CD4-positive, alpha-beta T cell treated with Interleukin-6 for 4 hours (primary cell): ENCODE data around the gene SIM2.

ENCODE experiments used
- DNase-seq: peaks from one replicate; pipeline ENCODE4 v3.0.0-alpha.2; 2020; ENCODE audit warnings: mixed read lengths

Gene SIM2

GRCh38 chr21:36769051-36769839 lies 70.3 kb downstream of the SIM2 start:
- DNase-seq = no peak

GRCh38 chr21:36773117-36773516 lies 74.2 kb downstream of the SIM2 start:
- DNase-seq = no peak

DNA sequence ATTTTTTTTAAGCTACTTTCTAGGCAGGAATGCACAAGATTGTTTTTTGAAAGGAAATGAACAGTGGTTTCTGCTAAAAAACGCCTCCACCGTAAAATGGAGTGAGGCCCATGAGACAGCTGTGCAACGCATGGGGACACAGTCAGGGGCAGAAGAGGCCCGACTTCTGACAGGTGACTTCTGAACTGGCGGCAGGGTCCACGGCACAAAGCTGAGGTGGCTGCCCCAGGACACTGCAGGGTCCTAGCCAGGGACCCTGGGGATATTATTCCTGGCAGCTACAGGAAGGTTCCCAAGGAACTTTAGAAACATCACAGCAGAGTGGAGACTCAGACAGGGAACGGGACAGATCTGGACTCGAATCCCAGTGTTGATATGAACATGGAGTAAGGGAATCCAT lies 75.1 kb downstream of the SIM2 start:
- no peak for DNase-seq

GRCh38 chr21:36776981-36777617 lies 78.2 kb downstream of the SIM2 start:
- DNase-seq = no peak

DNA sequence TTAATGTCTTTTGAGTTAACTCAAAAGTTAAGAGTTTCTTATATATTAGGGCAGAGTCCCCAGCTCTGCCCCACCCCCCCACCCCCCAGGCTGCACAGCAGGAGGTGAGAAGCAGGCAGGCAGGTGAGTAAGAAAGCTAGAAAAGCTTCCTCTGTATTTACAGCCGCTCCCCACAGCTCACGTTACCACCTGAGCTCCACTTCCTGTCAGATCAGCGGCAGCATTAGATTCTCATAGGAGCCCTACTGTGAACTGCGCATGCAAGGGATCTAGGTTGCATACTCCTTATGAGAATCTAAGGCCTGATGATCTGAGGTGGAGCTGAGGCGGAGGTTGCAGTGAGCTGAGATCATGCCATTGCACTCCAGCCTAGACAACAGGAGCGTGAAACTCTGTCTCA lies 81.9 kb downstream of the SIM2 start:
- DNase-seq = no peak

DNA sequence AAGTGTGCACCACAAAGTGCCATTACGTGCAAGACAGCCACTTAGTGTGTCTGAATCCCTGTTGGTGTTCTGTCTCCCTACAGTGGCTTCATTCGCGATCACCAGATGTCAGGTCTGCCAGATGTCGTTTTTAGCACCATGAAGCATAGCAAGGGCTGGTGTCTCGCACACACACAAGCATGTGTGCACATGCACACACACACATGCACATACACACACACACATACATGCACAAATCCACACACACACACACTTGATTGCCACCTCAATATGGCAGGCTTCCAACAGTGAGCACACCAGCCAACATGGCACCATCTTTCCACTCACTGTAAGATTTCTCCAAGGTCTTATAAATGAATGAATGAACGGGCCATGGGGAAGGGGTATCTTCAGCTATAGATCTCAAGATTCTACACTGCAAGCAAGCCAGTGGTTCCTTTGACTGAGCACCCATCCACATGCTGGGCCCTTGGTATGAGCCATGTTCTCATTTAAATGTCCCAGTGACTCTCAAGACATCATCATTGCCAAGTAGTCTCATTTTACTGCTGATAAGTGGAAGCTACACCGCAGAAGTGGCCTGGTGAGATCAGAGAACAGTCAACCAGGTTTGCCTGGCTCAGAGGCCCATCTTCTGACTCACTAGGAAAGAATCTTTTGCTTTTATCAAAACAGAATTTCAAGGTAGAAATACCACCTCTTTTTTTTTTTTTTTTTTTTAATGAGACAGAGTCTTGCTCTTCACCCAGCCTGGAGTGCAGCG lies 84.9 kb downstream of the SIM2 start:
- DNase-seq = no peak

GRCh38 chr21:36784947-36785346 lies 86.0 kb downstream of the SIM2 start:
- DNase-seq = no peak

DNA sequence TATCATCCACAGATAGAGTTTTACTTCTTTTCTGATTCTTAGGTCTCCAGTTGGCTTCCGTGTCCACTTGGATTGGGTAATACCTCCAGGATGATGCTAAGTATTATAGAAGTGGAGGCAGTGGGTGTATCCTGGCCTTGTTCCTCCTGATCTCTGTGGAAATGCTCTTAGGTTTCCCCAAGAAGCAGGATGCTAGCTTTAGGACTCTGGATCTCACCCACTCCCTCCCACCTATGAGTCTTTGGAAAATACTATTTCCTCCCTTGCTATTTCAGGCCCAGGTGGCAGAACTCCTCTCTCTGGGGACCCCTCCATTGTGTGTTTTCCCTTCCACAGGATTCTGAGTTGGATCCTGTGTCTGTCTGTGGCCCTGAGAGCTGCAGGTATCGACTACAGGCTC lies 86.7 kb downstream of the SIM2 start:
- DNase-seq = no peak

DNA sequence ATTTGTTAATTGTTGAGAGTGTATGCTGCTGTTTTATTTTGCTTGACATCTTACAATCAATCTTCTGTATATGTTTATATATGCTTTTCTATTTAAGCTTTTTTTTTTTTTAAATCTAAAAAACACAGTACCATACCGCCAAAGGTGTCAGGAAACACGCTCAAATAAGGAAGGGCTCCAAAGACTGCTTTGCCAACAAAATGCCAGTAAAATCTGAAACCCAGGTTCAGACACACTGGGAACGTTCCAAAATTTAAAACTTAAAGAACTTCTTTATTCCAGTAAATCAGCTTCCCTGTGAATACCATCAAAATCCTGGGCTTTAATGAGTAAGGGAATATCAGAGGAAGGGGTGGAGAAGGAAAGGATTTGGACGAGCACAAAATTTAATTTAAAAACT lies 87.3 kb downstream of the SIM2 start:
- no peak for DNase-seq

- DNase-seq = no peak
Measured at GRCh38 chr21:36788120-36788638, 89.3 kb downstream of the SIM2 start.

GRCh38 chr21:36790616-36791015 lies 91.7 kb downstream of the SIM2 start:
- DNase-seq = no peak

DNA sequence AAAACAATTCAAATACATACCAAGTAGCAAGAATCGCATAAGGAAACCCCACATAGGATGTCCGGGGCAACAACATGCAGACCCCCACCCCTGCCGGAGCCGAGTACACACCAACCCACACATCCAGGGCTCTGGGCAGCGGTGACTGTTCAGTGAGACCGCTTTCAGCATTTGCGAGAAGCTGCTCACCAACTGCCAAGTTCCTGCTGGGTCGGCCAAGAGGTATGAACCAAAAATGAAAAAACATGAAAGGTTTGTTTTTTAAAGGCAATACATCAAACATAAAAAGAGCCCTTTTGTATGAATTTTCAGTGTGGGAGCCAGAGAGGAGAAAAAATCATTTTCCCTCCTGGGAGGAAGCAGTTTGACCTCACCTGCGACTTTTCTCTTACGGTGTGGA lies 92.3 kb downstream of the SIM2 start:
- DNase-seq = no peak

DNA sequence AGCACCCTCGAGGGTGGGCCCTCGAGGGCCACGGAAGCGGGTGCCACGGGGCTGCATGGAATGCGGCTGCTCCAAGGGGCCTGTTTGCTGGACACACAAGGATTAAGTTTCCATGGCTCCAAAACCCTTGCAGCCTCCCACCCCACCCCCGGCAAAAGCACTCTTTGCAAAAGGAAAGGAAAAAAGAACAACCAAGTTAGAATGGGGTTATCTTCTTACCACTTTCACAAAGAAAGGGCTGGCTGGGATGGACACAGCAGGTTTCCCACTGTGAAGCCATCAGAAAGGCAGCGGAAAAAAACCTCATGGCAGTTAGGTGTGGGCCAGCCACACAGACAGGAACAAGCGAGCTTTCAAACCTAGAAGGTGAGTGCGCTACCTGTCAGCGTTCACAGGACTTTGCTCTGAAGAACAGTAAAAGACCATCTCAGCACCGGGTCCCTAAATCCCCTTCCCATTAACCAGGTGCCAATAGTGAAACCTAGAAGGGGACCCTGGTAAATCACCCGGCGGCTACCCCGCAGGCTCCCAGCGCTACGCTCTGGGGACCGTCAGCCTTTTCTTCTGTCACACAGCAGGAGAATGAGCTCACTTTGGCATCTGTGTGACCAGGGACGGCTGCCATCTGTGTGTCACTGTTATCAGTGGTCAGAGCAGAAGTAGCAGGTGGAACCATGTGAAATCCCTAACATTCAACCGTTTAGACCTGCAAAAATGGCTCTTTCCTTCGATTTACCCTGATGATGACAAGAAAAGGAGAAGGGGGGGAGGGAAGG lies 93.0 kb downstream of the SIM2 start:
- no peak for DNase-seq

GRCh38 chr21:36792505-36792967 lies 93.6 kb downstream of the SIM2 start:
- DNase-seq = no peak

- DNase-seq = no peak
Measured at GRCh38 chr21:36796070-36796469, 97.2 kb downstream of the SIM2 start.

DNA sequence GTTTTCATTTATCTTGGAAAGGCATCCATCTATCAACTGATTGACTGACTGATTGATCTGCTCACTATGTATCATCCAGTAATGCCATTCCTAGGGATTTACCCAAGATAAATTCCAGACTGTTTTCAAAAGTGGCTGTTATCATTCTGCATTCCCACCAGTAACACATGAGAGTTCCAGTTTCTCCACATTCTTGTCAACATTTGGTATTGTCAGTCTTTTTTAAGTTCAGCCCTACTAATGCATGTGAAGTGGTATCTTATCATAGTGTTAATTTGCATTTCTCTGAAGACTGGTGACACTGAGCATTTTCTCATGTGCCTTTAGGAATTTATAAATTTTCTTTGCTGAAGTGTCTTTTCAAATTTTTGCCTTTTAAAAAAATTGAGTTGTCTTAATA lies 99.6 kb downstream of the SIM2 start:
- no peak for DNase-seq
